ENCODE data around the gene SUCLA2. TPM values are rescaled to one million over a fixed set of nuclear protein-coding genes. Genes with fewer than 3 reads are reported as not detected.

Gene SUCLA2
- total and polyA plus RNA-seq, 10 of the 15 experiments (the other 5 are each of a cell fraction or from before 2014, with no cell fraction given): 27.5 to 83.4 (median 42.8) TPM

DNA sequence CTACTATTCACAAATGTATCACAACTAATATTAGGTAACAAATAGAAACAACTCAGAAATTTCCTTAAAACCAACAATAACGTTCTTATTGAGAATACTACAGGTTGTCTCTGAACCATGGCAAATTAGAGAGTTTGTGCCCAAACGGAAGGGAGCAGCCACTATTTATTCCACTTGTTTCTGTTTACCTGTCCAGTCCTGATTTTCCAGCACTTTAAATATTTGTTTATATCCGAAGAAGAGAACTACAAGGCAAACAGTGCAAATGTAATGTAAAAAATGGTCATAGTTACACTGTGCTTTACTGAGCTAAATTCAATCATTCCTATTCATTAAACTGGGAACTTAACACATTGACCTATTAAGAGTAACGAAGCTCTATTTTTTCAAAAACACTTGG is 9.2 kb downstream of the SUCLA2 start:
- Histone ChIP-seq H3K36me3 (ENCODE audit: control insufficient read depth in 2 of 2, insufficient read depth in 2 of 2, low read length in 1 of 2) (peaks cover 3 to 16% of the 10 kb centered on the region in 2 experiments), H4K20me1 (ENCODE audit: control insufficient read depth, insufficient read depth) (no peaks in the 10 kb centered on the region), H3K79me2 (ENCODE audit: control insufficient read depth, insufficient read depth, low read length) (peaks cover 1% of the 10 kb centered on the region), H3K27ac (ENCODE audit: control insufficient read depth, insufficient read depth) (no peak overlapping the region), H2AFZ (ENCODE audit: control insufficient read depth, low read depth, low read length) (no peak overlapping the region), H3K4me1 (ENCODE audit: control insufficient read depth, insufficient read depth, low read length) (no peaks in the 10 kb centered on the region), H3K9me3 (replicated peaks; ENCODE audit: control insufficient read depth, insufficient read depth, low read length) (no peaks in the 10 kb centered on the region; the same call in 2 of the 3 replicates), H3K27me3 (replicated peaks in 1 of 2; ENCODE audit: control insufficient read depth in 2 of 2, insufficient read depth in 2 of 2, low read length in 1 of 2) (no peaks in the 10 kb centered on the region), H3K4me2 (ENCODE audit: control insufficient read depth, insufficient read depth) (no peak overlapping the region), H3K4me3 (no peak overlapping the region), H3K9ac (ENCODE audit: control insufficient read depth, insufficient read depth, low read length) (no peak overlapping the region)
- DNase-seq (ENCODE audit: low read depth, low spot score): no peak
- CTCF ChIA-PET: no interaction called here
- no peak for FAIRE-seq
- no peak for ATAC-seq
- in situ Hi-C loops (cut with MboI): no loop called here
- BruUV-seq (replicated peaks): no TSS peak
- whole genome bisulfite sequencing (ENCODE audit: insufficient coverage, insufficient replicate concordance, low lambda C conversion rate, missing lambda C conversion rate): 90% methylated on average over 4 of the region's 4 CpGs
- SMC1A ChIA-PET (ENCODE audit: uncharacterized antibody, unreplicated experiment): interaction anchor here (1.3 kb wide), 1 partner anchor 46 kb away, joined by 3 read pairs; no protein-coding TSS in a partner anchor
- POLR2A ChIA-PET: interaction anchor here (0.7 kb wide), 1 partner anchor 10 kb away, joined by 3 read pairs; no protein-coding TSS in a partner anchor
- TF ChIP-seq BRCA1 (IDR thresholded peaks at IDR 0.05; ENCODE audit: low read depth, low read length) (no peak), BACH1 (IDR thresholded peaks at IDR 0.05; ENCODE audit: borderline replicate concordance) (no peak), KLF5 (IDR thresholded peaks at IDR 0.05; ENCODE audit: partially characterized antibody) (no peak), SRF (IDR thresholded peaks at IDR 0.05; ENCODE audit: low read depth in 2 of 2, low read length in 2 of 2) (no peak), ETV6 (conservative IDR thresholded peaks at IDR 0.05 in 1 of 2, IDR thresholded peaks at IDR 0.05 in 1 of 2; ENCODE audit: borderline replicate concordance in 1 of 2, low read depth in 1 of 2) (no peak), GATAD2B (conservative IDR thresholded peaks at IDR 0.05; ENCODE audit: low read depth) (no peak), NR2C1 (IDR thresholded peaks at IDR 0.05) (no peak), JUNB (IDR thresholded peaks at IDR 0.05) (no peak), CREM (IDR thresholded peaks at IDR 0.05; ENCODE audit: low read depth) (no peak), MTA2 (IDR thresholded peaks at IDR 0.05; ENCODE audit: low read depth) (no peak), EP300 (IDR thresholded peaks at IDR 0.05; ENCODE audit: borderline replicate concordance in 1 of 2, control insufficient read depth in 1 of 2, low read depth in 2 of 2, low read length in 2 of 2) (no peak), NFYB (IDR thresholded peaks at IDR 0.05; ENCODE audit: insufficient read depth, low read depth, low read length) (no peak), SUZ12 (IDR thresholded peaks at IDR 0.05; ENCODE audit: unreplicated experiment) (no peak)
- TF ChIP-seq, protein P1, sequence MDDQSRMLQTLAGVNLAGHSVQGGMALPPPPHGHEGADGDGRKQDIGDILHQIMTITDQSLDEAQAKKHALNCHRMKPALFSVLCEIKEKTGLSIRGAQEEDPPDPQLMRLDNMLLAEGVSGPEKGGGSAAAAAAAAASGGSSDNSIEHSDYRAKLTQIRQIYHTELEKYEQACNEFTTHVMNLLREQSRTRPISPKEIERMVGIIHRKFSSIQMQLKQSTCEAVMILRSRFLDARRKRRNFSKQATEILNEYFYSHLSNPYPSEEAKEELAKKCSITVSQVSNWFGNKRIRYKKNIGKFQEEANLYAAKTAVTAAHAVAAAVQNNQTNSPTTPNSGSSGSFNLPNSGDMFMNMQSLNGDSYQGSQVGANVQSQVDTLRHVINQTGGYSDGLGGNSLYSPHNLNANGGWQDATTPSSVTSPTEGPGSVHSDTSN (IDR thresholded peaks at IDR 0.05; ENCODE audit: insufficient replicate concordance, low read depth, low read length): no peak
- RAD21 ChIA-PET (ENCODE audit: unreplicated experiment): no interaction called here
- intact Hi-C loops (cut with micrococcal nuclease; ENCODE audit: unreplicated experiment): no loop called here

All from GM12878 (cell line).